T-helper 2 cell treated with Interferon-gamma antibody and Interleukin-4, amounts not matched to agents 5 μg/mL and 100 μg/mL, for 36 hours (primary cell): ENCODE data around the gene VIPR2.
"Not testable (repeated sequence)": the region's sequence is repeated elsewhere in the genome, so short reads cannot be mapped to it uniquely, and the experiment has no call there.

Experiments used
- DNase-seq: peaks from one replicate; pipeline ENCODE4 v3.0.0; 2021; ENCODE audit warnings: low spot score
- H3K27ac Mint-ChIP-seq: one replicate; pipeline ENCODE4 v1.8.0; 2021; ENCODE audit warnings: mild to moderate bottlenecking, mixed read lengths
- H3K27me3 Mint-ChIP-seq: one replicate; pipeline ENCODE4 v1.8.0; 2021; ENCODE audit warnings: low read depth, mixed read lengths
- H3K36me3 Mint-ChIP-seq: one replicate; pipeline ENCODE4 v1.8.0; 2021; ENCODE audit warnings: low read depth, mixed read lengths
- H3K4me1 Mint-ChIP-seq: one replicate; pipeline ENCODE4 v1.8.0; 2021; ENCODE audit warnings: low read depth, mixed read lengths
- H3K4me3 Mint-ChIP-seq: one replicate; pipeline ENCODE4 v1.8.0; 2022; ENCODE audit warnings: mild to moderate bottlenecking, moderate library complexity, mixed read lengths
- H3K9me3 Mint-ChIP-seq: one replicate; pipeline ENCODE4 v1.8.0; 2021; ENCODE audit warnings: mixed read lengths

Gene VIPR2

DNA sequence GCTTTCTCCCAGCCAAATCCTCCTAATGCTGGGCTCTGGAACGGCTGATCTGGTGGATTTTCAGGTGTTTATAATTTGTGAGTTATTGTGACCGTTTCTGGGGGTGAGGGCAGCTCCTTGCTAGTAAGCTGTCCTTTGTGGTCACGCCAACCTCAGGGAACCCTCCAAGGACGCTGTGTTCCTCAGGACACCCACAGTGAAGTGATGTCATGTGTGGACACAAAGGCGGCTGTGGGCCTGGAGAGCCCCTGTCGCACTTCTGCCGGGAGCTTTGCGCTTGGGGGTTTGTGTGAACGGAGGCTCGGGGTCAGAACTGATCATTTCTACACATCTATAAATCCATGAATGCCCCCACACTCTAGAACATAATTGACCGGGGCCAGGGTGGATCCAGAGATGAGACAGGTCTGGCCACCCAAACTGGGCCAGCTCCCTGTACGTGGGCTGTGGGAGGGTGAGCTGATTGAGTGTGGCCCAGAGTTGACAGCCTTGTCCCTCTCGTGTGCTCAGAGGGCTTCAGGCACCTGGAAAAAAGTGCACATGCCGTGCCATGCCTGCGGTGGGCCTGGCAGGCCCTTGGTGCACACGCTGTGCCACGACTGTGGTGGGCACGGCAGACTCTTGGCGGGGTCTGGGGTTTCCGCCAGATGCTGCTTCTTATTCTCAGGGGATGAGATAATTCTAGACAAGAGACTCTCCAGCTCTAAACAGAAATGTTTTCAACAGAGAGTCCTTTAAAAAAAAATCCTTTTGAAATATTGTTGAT, 130.2 kb downstream of the VIPR2 start:
- Mint-ChIP-seq H3K27me3 (peaks cover 5% of the 10 kb centered on the region), H3K36me3 (no peaks in the 10 kb centered on the region), H3K9me3 (no peaks in the 10 kb centered on the region), H3K4me1 (peaks cover 11% of the 10 kb centered on the region), H3K4me3 (no peak overlapping the region), H3K27ac (no peak overlapping the region)
- DNase-seq, result no peak

DNA sequence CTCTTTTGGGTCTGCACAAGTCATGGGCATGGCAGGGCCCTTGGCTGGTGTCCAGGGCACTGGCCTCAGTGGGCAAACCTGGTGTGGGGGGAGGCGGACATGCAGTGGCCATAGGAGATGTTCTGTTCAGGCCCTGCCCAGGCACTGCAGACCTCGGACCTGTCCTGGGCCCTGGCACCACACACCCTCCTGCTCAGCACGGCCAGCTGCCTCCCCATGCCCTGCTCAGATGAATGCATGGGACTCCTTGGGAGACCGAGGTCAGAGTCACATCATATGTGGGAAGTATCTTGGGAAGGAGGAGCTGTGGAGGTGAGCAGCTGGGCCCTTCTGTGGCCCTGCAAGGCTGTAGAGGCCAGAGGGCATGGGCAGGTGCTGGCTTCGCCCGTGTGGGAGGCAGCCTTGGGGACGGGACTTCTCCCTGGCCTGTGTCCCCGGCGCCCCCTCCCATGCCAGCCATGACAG, 130.8 kb downstream of the VIPR2 start:
- no peak overlapping the region for H3K4me3 Mint-ChIP-seq
- H3K36me3 Mint-ChIP-seq, result no peaks in the 10 kb centered on the region
- DNase-seq, result no peak
- peaks cover 7% of the 10 kb centered on the region for H3K4me1 Mint-ChIP-seq
- no peaks in the 10 kb centered on the region for H3K9me3 Mint-ChIP-seq
- H3K27me3 Mint-ChIP-seq, result peaks cover 5% of the 10 kb centered on the region
- no peak overlapping the region for H3K27ac Mint-ChIP-seq

- peaks cover 5% of the 10 kb centered on the region for H3K27me3 Mint-ChIP-seq
- peaks cover 7% of the 10 kb centered on the region for H3K4me1 Mint-ChIP-seq
- H3K4me3 Mint-ChIP-seq, result no peak overlapping the region
- H3K36me3 Mint-ChIP-seq, result no peaks in the 10 kb centered on the region
- H3K27ac Mint-ChIP-seq, result no peak overlapping the region
- DNase-seq, result no peak
- H3K9me3 Mint-ChIP-seq, result no peaks in the 10 kb centered on the region
Measured at GRCh38 chr7:159013181-159013690, 131.4 kb downstream of the VIPR2 start.

DNA sequence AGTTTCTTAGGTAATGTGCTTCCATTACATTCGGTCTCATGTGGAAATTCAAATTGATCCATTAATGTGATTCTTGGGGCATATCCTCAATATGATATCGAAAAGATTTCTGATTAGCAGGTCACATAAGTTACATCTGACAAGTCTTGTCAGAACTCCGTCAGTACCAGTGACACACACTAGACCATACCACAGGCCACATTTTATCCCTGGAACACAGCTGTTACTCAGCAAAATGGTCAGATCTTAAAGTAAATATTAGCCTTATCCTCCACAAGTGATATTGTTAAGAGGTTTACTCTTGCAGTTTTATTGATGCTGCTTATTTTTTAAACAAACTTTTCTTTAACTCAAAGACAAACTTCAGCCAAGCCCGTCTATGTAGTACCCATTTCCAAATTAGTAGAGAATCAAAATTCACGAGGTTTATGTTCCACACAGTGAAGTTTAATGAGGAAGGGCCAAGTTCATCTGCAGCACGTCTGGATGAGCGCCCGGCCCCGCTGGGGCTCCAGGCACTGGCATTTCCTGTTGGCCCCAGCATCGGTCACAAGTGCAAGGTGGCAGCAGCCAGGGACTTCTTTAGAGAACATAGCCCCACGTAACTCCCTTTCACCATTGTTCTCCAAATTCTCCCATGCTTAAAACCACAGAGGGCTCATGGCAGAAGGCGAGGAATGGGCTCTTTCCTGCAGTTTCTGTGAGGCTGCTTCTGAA, 132.2 kb downstream of the VIPR2 start:
- DNase-seq, result no peak
- Mint-ChIP-seq H3K27me3 (peaks cover 5% of the 10 kb centered on the region), H3K4me3 (no peak overlapping the region), H3K27ac (no peak overlapping the region), H3K4me1 (peaks cover 4% of the 10 kb centered on the region), H3K9me3 (no peaks in the 10 kb centered on the region), H3K36me3 (no peaks in the 10 kb centered on the region)

DNA sequence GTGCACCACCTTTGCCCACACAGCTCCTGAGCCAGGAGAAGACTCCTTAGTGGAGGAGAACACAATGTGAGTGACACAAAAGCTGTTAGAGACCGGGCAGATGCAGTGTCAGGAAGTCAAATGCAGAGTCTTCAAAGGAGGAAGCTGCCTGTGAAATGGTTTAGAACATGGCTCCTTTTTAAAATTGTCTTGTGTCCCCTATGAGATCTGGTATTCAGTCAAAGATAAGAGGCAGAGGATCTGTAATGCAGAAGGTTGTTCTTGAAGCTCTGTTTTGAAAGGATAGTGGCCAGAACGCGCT, 133.0 kb downstream of the VIPR2 start:
- Mint-ChIP-seq H3K36me3 (no peaks in the 10 kb centered on the region), H3K27me3 (peaks cover 5% of the 10 kb centered on the region), H3K27ac (no peak overlapping the region), H3K9me3 (no peaks in the 10 kb centered on the region), H3K4me1 (peaks cover 4% of the 10 kb centered on the region), H3K4me3 (no peak overlapping the region)
- no peak for DNase-seq

- H3K4me3 Mint-ChIP-seq, result no peak overlapping the region
- no peak overlapping the region for H3K27ac Mint-ChIP-seq
- H3K27me3 Mint-ChIP-seq, result peaks cover 5% of the 10 kb centered on the region
- no peak for DNase-seq
- H3K36me3 Mint-ChIP-seq, result no peaks in the 10 kb centered on the region
- peaks cover 4% of the 10 kb centered on the region for H3K4me1 Mint-ChIP-seq
- no peaks in the 10 kb centered on the region for H3K9me3 Mint-ChIP-seq
Measured at GRCh38 chr7:159010937-159011721, 133.5 kb downstream of the VIPR2 start.

GRCh38 chr7:159010411-159010810, 134.3 kb downstream of the VIPR2 start:
- Mint-ChIP-seq H3K27me3 (peaks cover 5% of the 10 kb centered on the region), H3K4me1 (peaks cover 4% of the 10 kb centered on the region), H3K4me3 (no peak overlapping the region), H3K9me3 (no peaks in the 10 kb centered on the region), H3K36me3 (no peaks in the 10 kb centered on the region), H3K27ac (no peak overlapping the region)
- DNase-seq, result no peak

- H3K36me3 Mint-ChIP-seq, result no peaks in the 10 kb centered on the region
Measured at GRCh38 chr7:159009951-159010350, 134.7 kb downstream of the VIPR2 start.

GRCh38 chr7:159008417-159008816, 136.2 kb downstream of the VIPR2 start:
- H3K27ac Mint-ChIP-seq, result no peak overlapping the region
- H3K4me3 Mint-ChIP-seq, result no peak overlapping the region
- peaks cover 5% of the 10 kb centered on the region for H3K27me3 Mint-ChIP-seq
- H3K9me3 Mint-ChIP-seq, result peaks cover 6% of the 10 kb centered on the region
- H3K36me3 Mint-ChIP-seq, result no peaks in the 10 kb centered on the region
- DNase-seq, result no peak
- H3K4me1 Mint-ChIP-seq, result peaks cover 14% of the 10 kb centered on the region

More at GRCh38 chr7:159009951-159010350, 134.7 kb downstream of the VIPR2 start:
- no peak for DNase-seq
- Mint-ChIP-seq H3K9me3 (no peaks in the 10 kb centered on the region), H3K27me3 (peaks cover 5% of the 10 kb centered on the region), H3K27ac (no peak overlapping the region), H3K4me1 (peaks cover 2% of the 10 kb centered on the region), H3K4me3 (no peak overlapping the region)

- Mint-ChIP-seq H3K27ac (no peak overlapping the region), H3K27me3 (peaks cover 5% of the 10 kb centered on the region), H3K36me3 (no peaks in the 10 kb centered on the region), H3K4me1 (peaks cover 18% of the 10 kb centered on the region), H3K9me3 (peaks cover 6% of the 10 kb centered on the region), H3K4me3 (no peak overlapping the region)
- DNase-seq, result no peak
Measured at GRCh38 chr7:159007996-159008389, 136.7 kb downstream of the VIPR2 start.

DNA sequence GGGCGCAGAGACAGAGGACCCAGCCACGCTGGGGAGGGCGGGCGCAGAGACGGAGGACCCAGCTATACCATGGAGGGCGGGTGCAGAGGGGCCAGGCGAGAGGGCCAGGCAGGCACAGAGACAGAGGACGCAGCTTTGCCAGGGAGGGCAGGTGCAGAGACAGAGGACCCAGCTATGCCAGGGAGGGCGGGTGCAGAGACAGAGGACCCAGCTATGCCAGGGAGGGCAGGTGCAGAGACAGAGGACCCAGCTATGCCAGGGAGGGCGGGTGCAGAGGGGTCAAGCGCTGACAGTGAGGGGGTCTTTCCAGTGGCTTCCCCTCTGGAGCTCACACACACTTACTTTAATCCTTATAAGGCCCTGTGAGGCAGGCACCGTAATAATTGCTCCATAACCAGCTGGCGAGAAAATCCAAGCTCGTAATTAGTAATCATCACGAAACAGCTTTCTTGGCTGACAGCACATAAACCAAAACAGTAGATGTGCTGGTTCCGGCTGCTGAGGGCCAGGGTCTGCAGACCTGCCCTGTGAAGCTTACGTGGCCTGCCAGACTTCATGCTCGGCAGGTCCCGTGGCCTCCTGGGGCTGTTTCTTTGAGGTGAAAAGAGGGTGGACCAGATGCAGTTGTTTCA, 137.2 kb downstream of the VIPR2 start:
- Mint-ChIP-seq H3K4me3 (no peak overlapping the region), H3K27me3 (peaks cover 5% of the 10 kb centered on the region), H3K9me3 (peaks cover 6% of the 10 kb centered on the region), H3K36me3 (no peaks in the 10 kb centered on the region), H3K4me1 (peaks cover 19% of the 10 kb centered on the region), H3K27ac (no peak overlapping the region)
- no peak for DNase-seq

DNA sequence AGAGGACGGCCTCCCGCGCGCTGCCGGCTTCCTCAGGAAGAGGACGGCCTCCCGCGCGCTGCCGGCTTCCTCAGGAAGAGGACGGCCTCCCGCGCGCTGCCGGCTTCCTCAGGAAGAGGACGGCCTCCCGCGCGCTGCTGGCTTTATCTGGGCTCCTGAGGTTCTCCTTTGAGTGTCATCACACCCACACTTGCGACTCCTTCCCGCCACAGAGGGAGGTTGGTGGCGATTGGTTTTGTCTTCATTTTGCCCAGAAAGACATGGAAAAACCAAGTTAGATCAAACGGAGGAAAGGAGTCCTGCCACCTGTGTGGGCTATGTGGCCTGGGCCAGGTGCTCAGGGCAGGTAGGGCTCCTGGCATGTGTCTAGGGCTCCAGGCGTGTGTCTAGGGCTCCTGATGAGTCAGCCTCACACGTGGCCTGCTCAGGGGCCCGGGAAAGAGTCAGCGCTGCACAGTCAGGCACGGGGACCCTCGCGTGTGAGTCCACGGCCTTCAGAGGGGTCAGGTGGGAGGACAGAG, 138.0 kb downstream of the VIPR2 start:
- Mint-ChIP-seq H3K4me3 (no peak overlapping the region), H3K27ac (no peak overlapping the region), H3K4me1 (peaks cover 18% of the 10 kb centered on the region), H3K9me3 (peaks cover 6% of the 10 kb centered on the region), H3K36me3 (no peaks in the 10 kb centered on the region), H3K27me3 (peaks cover 5% of the 10 kb centered on the region)
- no peak for DNase-seq

DNA sequence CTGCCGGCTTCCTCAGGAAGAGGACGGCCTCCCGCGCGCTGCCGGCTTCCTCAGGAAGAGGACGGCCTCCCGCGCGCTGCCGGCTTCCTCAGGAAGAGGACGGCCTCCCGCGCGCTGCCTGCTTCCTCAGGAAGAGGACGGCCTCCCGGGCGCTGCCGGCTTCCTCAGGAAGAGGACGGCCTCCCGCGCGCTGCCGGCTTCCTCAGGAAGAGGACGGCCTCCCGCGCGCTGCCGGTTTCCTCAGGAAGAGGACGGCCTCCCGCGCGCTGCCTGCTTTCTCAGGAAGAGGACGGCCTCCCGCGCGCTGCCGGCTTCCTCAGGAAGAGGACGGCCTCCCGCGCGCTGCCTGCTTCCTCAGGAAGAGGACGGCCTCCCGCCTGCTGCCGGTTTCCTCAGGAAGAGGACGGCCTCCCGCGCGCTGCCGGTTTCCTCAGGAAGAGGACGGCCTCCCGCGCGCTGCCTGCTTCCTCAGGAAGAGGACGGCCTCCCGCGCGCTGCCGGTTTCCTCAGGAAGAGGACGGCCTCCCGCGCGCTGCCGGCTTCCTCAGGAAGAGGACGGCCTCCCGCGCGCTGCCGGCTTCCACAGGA, 138.6 kb downstream of the VIPR2 start:
- not testable (repeated sequence) for H3K27ac Mint-ChIP-seq, H3K36me3 Mint-ChIP-seq, H3K4me3 Mint-ChIP-seq, H3K9me3 Mint-ChIP-seq, DNase-seq, H3K27me3 Mint-ChIP-seq
- peaks cover 18% of the 10 kb centered on the region for H3K4me1 Mint-ChIP-seq
